ENCODE results near the gene PHLPP1.

PHLPP1 gene

GRCh38 chr18:62672600-62672999 is 42.7 kb upstream of the PHLPP1 start:
- no peak overlapping the region for H2AFZ ChIP-seq (ENCODE audit: low read length)
- H3K36me3 ChIP-seq (ENCODE audit: insufficient read depth, low read length) = no peaks in the 10 kb centered on the region
- no peak overlapping the region for H3K4me2 ChIP-seq (ENCODE audit: low read depth, low read length, poor library complexity, severe bottlenecking)
- H3K4me3 ChIP-seq (ENCODE audit: low read length, poor library complexity, severe bottlenecking) = no peak overlapping the region
- H3F3A ChIP-seq (ENCODE audit: low read depth) = no peaks in the 10 kb centered on the region
- no peaks in the 10 kb centered on the region for H3K9me3 ChIP-seq (ENCODE audit: insufficient read depth, low read depth, low read length)
- H3K79me2 ChIP-seq (ENCODE audit: insufficient read depth, low read length) = no peaks in the 10 kb centered on the region
- no peaks in the 10 kb centered on the region for H4K20me1 ChIP-seq (ENCODE audit: insufficient read depth, low read length, poor library complexity, severe bottlenecking)
- no peak overlapping the region for H3K9ac ChIP-seq (ENCODE audit: low read depth, low read length, poor library complexity, severe bottlenecking)
- no peaks in the 10 kb centered on the region for H3K9me2 ChIP-seq (replicated peaks; ENCODE audit: low read depth, low read length)
- no peaks in the 10 kb centered on the region for H3K27me3 ChIP-seq (ENCODE audit: insufficient read depth, low read length, poor library complexity, severe bottlenecking)
- H3K4me1 ChIP-seq (ENCODE audit: insufficient read depth, low read length, poor library complexity, severe bottlenecking) = no peaks in the 10 kb centered on the region
- no peak for TF ChIP-seq EZH2phosphoT487 (IDR thresholded peaks at IDR 0.05; ENCODE audit: borderline replicate concordance)
- TF ChIP-seq, protein P1, sequence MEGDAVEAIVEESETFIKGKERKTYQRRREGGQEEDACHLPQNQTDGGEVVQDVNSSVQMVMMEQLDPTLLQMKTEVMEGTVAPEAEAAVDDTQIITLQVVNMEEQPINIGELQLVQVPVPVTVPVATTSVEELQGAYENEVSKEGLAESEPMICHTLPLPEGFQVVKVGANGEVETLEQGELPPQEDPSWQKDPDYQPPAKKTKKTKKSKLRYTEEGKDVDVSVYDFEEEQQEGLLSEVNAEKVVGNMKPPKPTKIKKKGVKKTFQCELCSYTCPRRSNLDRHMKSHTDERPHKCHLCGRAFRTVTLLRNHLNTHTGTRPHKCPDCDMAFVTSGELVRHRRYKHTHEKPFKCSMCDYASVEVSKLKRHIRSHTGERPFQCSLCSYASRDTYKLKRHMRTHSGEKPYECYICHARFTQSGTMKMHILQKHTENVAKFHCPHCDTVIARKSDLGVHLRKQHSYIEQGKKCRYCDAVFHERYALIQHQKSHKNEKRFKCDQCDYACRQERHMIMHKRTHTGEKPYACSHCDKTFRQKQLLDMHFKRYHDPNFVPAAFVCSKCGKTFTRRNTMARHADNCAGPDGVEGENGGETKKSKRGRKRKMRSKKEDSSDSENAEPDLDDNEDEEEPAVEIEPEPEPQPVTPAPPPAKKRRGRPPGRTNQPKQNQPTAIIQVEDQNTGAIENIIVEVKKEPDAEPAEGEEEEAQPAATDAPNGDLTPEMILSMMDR (conservative IDR thresholded peaks at IDR 0.05; ENCODE audit: low read length) = no peak

GRCh38 chr18:62678847-62679485 is 36.4 kb upstream of the PHLPP1 start:
- H3F3A ChIP-seq (ENCODE audit: low read depth) = no peaks in the 10 kb centered on the region
- H2AFZ ChIP-seq (ENCODE audit: low read length) = no peak overlapping the region
- no peaks in the 10 kb centered on the region for H3K36me3 ChIP-seq (ENCODE audit: insufficient read depth, low read length)
- H3K9me3 ChIP-seq (ENCODE audit: insufficient read depth, low read depth, low read length) = no peaks in the 10 kb centered on the region
- H3K4me3 ChIP-seq (ENCODE audit: low read length, poor library complexity, severe bottlenecking) = no peak overlapping the region
- no peak for TF ChIP-seq EZH2phosphoT487 (IDR thresholded peaks at IDR 0.05; ENCODE audit: borderline replicate concordance)
- TF ChIP-seq, protein P1 (conservative IDR thresholded peaks at IDR 0.05; ENCODE audit: low read length) = no peak
- H3K9ac ChIP-seq (ENCODE audit: low read depth, low read length, poor library complexity, severe bottlenecking) = no peak overlapping the region
- no peaks in the 10 kb centered on the region for H3K79me2 ChIP-seq (ENCODE audit: insufficient read depth, low read length)
- no peaks in the 10 kb centered on the region for H3K4me1 ChIP-seq (ENCODE audit: insufficient read depth, low read length, poor library complexity, severe bottlenecking)
- no peaks in the 10 kb centered on the region for H3K27me3 ChIP-seq (ENCODE audit: insufficient read depth, low read length, poor library complexity, severe bottlenecking)
- H3K9me2 ChIP-seq (replicated peaks; ENCODE audit: low read depth, low read length) = no peaks in the 10 kb centered on the region
- no peaks in the 10 kb centered on the region for H4K20me1 ChIP-seq (ENCODE audit: insufficient read depth, low read length, poor library complexity, severe bottlenecking)
- no peak overlapping the region for H3K4me2 ChIP-seq (ENCODE audit: low read depth, low read length, poor library complexity, severe bottlenecking)

DNA sequence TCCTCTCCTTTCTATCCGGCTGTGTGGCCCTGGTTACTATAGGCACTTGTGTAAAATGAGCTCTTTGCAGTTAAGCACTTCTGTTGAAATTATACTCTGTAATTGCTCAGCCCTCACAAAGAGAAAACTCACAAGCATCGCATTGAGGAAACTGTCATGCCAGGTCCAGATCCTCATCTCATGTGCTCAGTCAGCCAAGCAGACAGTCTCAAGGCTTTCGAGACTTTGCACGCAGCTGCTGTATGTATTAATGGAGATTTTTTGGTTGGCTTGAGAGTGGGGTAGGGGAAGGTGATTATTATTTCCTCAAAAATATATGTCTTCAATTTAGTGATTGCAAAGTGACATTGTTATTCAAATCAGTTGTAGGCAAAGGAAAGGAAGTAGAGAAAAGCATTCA is 33.0 kb upstream of the PHLPP1 start:
- Histone ChIP-seq H3K9me2 (replicated peaks; ENCODE audit: low read depth, low read length) (no peaks in the 10 kb centered on the region), H2AFZ (ENCODE audit: low read length) (peak overlapping the region; percentile 71; the same call in 1 of the 2 replicates), H3K9ac (ENCODE audit: low read depth, low read length, poor library complexity, severe bottlenecking) (no peak overlapping the region), H4K20me1 (ENCODE audit: insufficient read depth, low read length, poor library complexity, severe bottlenecking) (no peaks in the 10 kb centered on the region), H3K9me3 (ENCODE audit: insufficient read depth, low read depth, low read length) (no peaks in the 10 kb centered on the region), H3K4me2 (ENCODE audit: low read depth, low read length, poor library complexity, severe bottlenecking) (no peak overlapping the region), H3F3A (ENCODE audit: low read depth) (no peaks in the 10 kb centered on the region), H3K79me2 (ENCODE audit: insufficient read depth, low read length) (no peaks in the 10 kb centered on the region), H3K27me3 (ENCODE audit: insufficient read depth, low read length, poor library complexity, severe bottlenecking) (no peaks in the 10 kb centered on the region), H3K4me3 (ENCODE audit: low read length, poor library complexity, severe bottlenecking) (no peak overlapping the region), H3K4me1 (ENCODE audit: insufficient read depth, low read length, poor library complexity, severe bottlenecking) (no peaks in the 10 kb centered on the region), H3K36me3 (ENCODE audit: insufficient read depth, low read length) (no peaks in the 10 kb centered on the region)
- no peak for TF ChIP-seq EZH2phosphoT487 (IDR thresholded peaks at IDR 0.05; ENCODE audit: borderline replicate concordance)
- TF ChIP-seq, protein P1 (conservative IDR thresholded peaks at IDR 0.05; ENCODE audit: low read length) = no peak
